GM12891 (cell line): ENCODE data around the gene SH3BP5L.

Experiments used
- PAX5 ChIP-seq: IDR thresholded peaks from 2 replicates; pipeline ENCODE4 v1.6.1; 2011; ENCODE audit warnings: low read length, moderate library complexity, mild to moderate bottlenecking; ENCODE audit not compliant: insufficient read depth, severe bottlenecking
- POLR2A ChIP-seq: IDR thresholded peaks from 2 replicates; pipeline ENCODE4 v1.6.1; 2011; ENCODE audit warnings: low read depth, low read length, control low read depth
- POLR2AphosphoS5 ChIP-seq: IDR thresholded peaks from 2 replicates; pipeline ENCODE4 v1.6.1; 2011; ENCODE audit warnings: low read depth, low read length, control low read depth
- TAF1 ChIP-seq: IDR thresholded peaks from 2 replicates; pipeline ENCODE4 v1.6.1; 2011; ENCODE audit warnings: low read depth, low read length, control low read depth

DNA sequence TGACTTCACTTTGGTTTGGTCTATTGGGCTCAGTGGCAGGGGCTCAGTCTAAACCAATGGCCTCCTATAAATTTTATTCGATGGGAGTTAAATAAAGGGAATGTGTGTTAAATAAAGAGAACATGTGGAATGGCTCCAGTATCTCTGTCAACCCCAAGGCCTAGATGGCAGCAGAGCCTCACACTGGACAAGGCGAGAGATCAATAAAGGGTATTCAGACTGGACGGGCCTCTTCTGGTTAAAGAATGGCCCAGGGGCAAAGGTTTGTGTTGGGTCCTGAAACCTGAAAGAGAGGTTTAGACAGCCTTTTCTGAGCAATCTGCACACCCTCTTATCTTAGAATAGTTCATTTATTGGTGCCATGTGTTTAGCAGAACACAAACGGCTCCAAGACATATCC lies 34.7 kb downstream of the SH3BP5L start:
- TF ChIP-seq POLR2A (no peak), TAF1 (no peak), POLR2AphosphoS5 (no peak), PAX5 (no peak)
